ENCODE measurements around the gene KIAA0513. TPM values are rescaled to one million over a fixed set of nuclear protein-coding genes. Genes with fewer than 3 reads are reported as not detected.
A peak's percentile ranks its signal among the peaks of the same experiment; 100 is the strongest.

Gene KIAA0513
- total RNA-seq, 1 donor from 2014 or later = 12.5 TPM

DNA sequence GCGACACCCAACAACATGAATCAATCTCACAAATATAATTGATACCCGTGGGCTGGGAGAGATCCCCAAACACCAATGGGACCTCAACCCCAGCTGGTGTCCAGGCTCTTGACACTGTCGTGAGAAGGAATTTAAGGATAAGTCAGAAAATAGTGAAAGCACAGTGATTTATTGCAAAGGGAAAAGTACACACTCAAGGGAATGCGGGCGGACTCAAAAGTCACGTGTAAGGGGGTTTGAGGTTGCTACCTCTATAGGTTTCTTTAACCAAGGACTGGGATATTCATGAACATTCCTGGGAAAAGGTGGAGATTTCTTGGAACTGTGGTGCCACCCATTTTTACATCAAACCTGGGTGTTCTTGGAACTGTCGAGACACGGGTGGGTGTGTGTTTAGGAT lies 10.0 kb upstream of the KIAA0513 start:
- H3K4me3 ChIP-seq (ENCODE audit: low read depth, low read length) = no peak overlapping the region
- TF ChIP-seq, protein P1, sequence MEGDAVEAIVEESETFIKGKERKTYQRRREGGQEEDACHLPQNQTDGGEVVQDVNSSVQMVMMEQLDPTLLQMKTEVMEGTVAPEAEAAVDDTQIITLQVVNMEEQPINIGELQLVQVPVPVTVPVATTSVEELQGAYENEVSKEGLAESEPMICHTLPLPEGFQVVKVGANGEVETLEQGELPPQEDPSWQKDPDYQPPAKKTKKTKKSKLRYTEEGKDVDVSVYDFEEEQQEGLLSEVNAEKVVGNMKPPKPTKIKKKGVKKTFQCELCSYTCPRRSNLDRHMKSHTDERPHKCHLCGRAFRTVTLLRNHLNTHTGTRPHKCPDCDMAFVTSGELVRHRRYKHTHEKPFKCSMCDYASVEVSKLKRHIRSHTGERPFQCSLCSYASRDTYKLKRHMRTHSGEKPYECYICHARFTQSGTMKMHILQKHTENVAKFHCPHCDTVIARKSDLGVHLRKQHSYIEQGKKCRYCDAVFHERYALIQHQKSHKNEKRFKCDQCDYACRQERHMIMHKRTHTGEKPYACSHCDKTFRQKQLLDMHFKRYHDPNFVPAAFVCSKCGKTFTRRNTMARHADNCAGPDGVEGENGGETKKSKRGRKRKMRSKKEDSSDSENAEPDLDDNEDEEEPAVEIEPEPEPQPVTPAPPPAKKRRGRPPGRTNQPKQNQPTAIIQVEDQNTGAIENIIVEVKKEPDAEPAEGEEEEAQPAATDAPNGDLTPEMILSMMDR (conservative IDR thresholded peaks at IDR 0.05; ENCODE audit: low read depth, low read length) = no peak
- no peak for DNase-seq (ENCODE audit: low read depth)

DNA sequence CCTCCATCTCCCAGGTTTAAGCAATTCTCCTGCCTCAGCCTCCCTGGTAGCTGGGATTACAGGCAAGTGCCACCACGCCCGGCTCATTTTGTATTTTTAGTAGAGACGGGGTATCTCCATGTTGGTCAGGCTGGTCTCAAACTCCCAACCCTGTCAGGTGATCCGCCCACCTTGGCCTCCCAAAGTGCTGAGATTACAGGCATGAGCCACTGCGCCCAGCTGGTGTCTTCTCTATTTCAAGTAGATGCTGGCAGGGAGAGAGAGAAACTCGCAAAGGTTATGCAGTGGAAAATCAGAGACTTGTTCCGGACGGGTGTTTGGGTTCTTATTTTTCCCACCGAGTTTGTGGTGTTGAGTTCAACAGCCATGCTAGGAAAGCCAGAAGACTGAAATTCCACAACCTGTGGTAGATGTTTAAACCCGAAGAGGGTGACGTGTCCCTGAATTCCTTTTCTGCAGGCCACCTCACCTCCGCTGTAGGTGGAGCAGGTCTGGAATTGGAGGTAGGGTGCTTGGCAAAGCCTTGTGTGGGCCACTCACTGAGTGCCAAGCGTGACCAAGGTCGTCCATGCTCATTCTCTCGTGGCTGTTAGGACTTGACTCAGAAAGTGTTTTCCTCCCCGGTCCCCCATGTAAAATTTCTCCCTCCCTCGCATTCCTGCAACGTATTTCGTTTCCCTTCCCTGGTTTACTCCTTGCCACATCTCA lies 8.9 kb upstream of the KIAA0513 start:
- peak overlapping the region; percentile 6 for H3K4me3 ChIP-seq (ENCODE audit: low read depth, low read length)
- TF ChIP-seq, protein P1 (conservative IDR thresholded peaks at IDR 0.05; ENCODE audit: low read depth, low read length) = no peak
- peak; percentile 94 for DNase-seq (ENCODE audit: low read depth)

DNA sequence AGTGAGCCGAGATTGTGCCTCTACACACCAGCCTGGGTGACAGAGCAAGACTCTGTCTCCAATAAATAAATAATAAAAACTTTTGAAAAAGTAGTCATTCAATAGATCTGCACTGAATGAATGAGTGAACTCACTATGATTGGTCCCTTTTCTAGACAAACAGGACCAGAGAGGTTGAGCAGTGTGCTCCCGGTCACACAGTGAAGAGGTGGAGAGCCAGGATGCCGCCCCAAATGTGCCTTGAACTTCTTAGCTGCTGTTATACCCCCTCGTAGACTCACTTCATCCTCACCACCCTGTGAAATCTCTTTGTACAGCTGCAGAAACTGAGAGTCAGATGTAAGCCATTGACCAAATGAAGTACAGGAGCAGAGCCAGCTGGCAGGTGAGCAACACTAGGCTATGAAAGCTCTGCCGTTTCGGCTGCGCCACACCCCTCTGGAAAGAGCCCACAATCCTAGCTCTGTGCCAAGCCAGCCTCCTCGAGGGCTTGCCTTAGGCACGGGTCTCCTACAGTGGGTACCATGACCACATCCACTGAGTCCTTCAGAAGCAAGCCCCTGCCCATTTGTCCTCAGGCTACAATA lies 7.8 kb upstream of the KIAA0513 start:
- TF ChIP-seq, protein P1 (conservative IDR thresholded peaks at IDR 0.05; ENCODE audit: low read depth, low read length) = no peak
- DNase-seq (ENCODE audit: low read depth) = no peak
- H3K4me3 ChIP-seq (ENCODE audit: low read depth, low read length) = no peak overlapping the region

DNA sequence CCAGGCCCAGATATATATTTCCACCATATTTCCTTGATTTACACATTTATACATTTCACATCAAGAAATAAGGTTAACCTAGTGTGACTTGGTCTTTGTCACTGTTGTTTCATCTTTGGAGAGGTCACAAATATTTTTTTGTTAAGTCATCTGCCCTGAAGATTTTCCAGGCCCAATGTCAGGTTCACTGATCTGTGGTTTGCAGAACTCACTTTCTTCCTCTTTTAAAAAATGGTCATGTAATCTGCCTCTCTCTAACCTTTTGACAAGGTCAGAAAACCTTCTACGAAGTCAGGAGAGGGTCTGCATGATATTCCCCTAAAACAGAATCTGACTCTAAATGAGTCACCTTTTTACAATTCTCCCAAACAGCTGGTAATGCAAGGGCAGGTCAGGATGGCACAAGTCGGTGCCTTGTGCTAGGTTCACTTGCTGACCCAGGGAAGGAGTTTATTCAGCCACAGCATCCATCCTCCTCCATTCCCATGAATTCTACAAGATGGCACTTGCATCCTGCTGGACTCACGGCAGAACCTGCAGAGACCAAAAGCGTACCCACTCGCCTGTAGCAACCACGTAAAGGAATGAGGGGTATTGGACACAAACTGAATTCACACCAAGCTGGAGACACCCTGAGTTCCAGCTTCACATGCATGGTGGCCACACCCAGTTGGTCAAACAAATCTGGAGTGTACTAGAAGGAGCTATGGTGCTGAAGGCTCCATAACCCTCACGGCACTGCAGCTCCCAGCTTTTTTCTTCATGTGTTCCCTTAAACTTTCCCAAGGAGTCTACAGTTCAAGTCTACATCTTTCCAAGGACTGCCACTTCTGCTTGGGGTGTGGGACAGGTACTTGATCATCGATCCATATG lies 1.6 kb upstream of the KIAA0513 start:
- no peak for DNase-seq (ENCODE audit: low read depth)
- TF ChIP-seq, protein P1 (conservative IDR thresholded peaks at IDR 0.05; ENCODE audit: low read depth, low read length) = no peak
- H3K4me3 ChIP-seq (ENCODE audit: low read depth, low read length) = no peak overlapping the region

DNA sequence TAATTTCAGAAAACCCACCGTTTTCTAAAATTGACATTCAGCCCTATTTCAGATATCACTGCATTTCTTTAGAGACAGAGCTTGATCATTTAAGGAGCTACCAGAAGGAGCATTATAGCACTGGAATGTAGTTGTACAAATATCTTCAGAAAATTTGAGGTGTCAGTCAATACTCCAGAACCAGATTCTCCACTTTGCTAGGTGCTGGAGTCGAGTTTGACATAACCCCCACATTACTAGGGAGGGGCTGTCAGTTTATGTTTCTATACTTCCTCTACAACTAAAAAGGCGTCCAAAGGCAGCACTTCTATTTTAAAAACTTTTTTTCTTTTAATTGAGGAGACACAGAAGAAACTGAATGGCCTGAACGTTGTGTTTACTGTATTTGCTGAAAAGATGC lies 892 bp upstream of the KIAA0513 start:
- H3K4me3 ChIP-seq (ENCODE audit: low read depth, low read length) = peak overlapping the region; percentile 70
- TF ChIP-seq, protein P1 (conservative IDR thresholded peaks at IDR 0.05; ENCODE audit: low read depth, low read length) = no peak
- no peak for DNase-seq (ENCODE audit: low read depth)

DNA sequence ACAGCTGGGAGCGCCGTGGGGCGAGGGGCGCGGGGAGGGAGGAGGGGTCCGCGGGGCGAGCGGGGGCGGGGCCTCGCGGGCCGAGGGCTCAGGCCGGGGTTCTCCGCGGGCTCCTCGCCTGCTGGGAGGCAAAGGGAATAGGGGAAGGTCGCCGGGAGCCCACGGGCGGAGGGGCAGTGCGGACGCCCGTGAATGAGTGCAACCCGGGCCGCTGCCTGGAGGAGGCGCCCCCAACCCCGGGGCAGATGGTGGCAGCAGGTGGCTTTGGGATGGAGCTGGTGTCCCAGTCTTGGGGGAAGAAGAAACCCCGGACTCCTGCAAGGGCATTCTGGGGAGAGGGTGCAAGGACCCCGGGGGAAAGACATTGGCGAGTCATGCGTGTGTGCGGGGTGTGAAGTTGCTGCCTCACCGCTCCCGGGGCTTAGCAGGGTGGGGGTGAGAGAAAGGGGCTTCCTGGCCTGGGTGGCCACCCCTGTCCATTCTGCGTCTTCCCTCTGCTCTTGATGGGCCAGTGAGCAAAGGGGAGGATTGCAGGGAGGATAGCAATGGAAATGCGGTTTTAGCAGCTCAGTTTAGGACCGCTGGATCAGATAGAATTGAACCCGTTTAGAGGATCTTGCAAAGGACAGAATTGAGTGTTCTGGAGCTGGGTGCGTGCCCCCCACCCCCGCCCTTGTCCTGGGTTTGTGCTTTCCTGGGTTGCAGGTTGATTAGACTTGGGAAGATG lies 526 bp downstream of the KIAA0513 start:
- TF ChIP-seq, protein P1 (conservative IDR thresholded peaks at IDR 0.05; ENCODE audit: low read depth, low read length) = peak; percentile 23
- peak overlapping the region; percentile 70 for H3K4me3 ChIP-seq (ENCODE audit: low read depth, low read length)
- DNase-seq (ENCODE audit: low read depth) = no peak
